H1 (cell line): ENCODE results near the gene STARD7. TPM values are rescaled to one million over a fixed set of nuclear protein-coding genes. Genes with fewer than 3 reads are reported as not detected.

ENCODE experiments used
- CBX8 ChIP-seq: fragments of 300-800, 300-1000 bp; sonication (generic); IDR thresholded peaks from 2 replicates; pipeline ENCODE4 v1.7.1; 2016; ENCODE audit warnings: low read depth, low read length, borderline replicate concordance
- SUZ12 ChIP-seq: fragments of 200-600 bp; sonication (generic); IDR thresholded peaks from 2 replicates; pipeline ENCODE4 v1.6.1; 2012; ENCODE audit warnings: mild to moderate bottlenecking, inconsistent platforms, low read length, moderate library complexity, mixed read lengths
- TAF7 ChIP-seq: optimal IDR thresholded peaks from 2 replicates; pipeline ENCODE3; 2011; ENCODE audit warnings: low read depth, mild to moderate bottlenecking, inconsistent platforms, low read length, moderate library complexity, borderline replicate concordance
- polyA plus RNA-seq, 7 experiments: library from polyadenylated mRNA; depleted of rRNA in 3 of 7; stranded (reverse) in 5 of 7; unstranded in 2 of 7; fragments of >200 nt in 5 of 7; fragments of 200-250 nt in 2 of 7; gene quantifications; 1 replicate in 5 of 7; 2 replicates in 1 of 7; 4 replicates in 1 of 7; pipeline versions ENCODE4 v1.2.1 to v1.2.3, GENCODE V29; 2011 to 2013; ENCODE audit warnings: missing spikeins in 2 of 7, mixed read lengths in 2 of 7
- total RNA-seq: library from RNA; stranded (reverse); fragmentation: NEBNext Ultra II Directional; extraction: Animal tissue kit (Norgen Biotek cat#: 25700); gene quantifications from 2 replicates; pipeline ENCODE4 v1.2.1, GENCODE V29; 2021

The STARD7 gene
- total and polyA plus RNA-seq, 2 of the 8 experiments (the other 6 are each of a cell fraction or from before 2014, with no cell fraction given), result 89.1 to 200 TPM

DNA sequence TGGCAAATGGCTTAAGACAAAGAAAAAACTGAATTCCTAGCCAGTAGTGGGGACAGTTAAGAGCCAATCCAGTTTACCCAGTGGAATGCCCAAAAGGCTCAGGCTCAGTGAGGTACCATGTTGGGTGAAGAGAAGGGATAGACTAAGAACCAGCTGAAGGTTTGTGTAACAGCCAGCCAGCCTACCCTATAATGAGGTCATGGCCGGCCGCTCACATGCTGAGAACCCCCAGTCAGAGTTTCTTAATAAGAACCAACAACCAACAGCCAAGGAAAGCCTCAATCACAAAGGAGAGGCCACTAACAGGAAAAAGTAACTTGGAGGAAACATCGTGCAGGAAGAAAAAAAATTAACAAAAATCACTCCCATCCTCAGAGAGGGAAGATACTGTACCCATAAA, 38.0 kb downstream of the STARD7 start (continued):
- TF ChIP-seq TAF7 (no peak), SUZ12 (no peak), CBX8 (no peak)
